Thymus (tissue), 11 donors: ENCODE data around the gene INPPL1. TPM values are rescaled to one million over a fixed set of nuclear protein-coding genes. Genes with fewer than 3 reads are reported as not detected.

Experiments
- DNase-seq, 9 donors: peaks; one replicate each; pipeline ENCODE4 v3.0.0-alpha.2; 2013; ENCODE audit warnings: low spot score in 9 of 9, low read depth in 6 of 9, missing footprints in 1 of 9
- H3K27ac ChIP-seq, 2 donors: one replicate each; pipeline ENCODE4 v1.5.1; 2013; ENCODE audit warnings: control low read depth in 1 of 2, low read depth in 1 of 2, low read length in 1 of 2, mild to moderate bottlenecking in 1 of 2, moderate library complexity in 1 of 2
- H3K27me3 ChIP-seq, 2 donors: one replicate each; pipeline ENCODE4 v1.5.1; 2013; ENCODE audit warnings: low read length in 1 of 2; ENCODE audit not compliant: control insufficient read depth in 2 of 2, insufficient read depth in 1 of 2
- H3K36me3 ChIP-seq, 2 donors: one replicate each; pipeline ENCODE4 v1.5.1; 2013; ENCODE audit warnings: low read length in 1 of 2, mild to moderate bottlenecking in 1 of 2, moderate library complexity in 1 of 2; ENCODE audit not compliant: control insufficient read depth in 2 of 2, insufficient read depth in 2 of 2
- H3K4me1 ChIP-seq, 2 donors: one replicate each; pipeline ENCODE4 v1.5.1; 2013; ENCODE audit warnings: low read length in 2 of 2; ENCODE audit not compliant: control insufficient read depth in 2 of 2, insufficient read depth in 2 of 2
- H3K4me3 ChIP-seq, 2 donors: one replicate each; pipeline ENCODE4 v1.5.1; 2013; ENCODE audit warnings: low read length in 2 of 2, control low read depth in 1 of 2, mild to moderate bottlenecking in 1 of 2
- H3K9me3 ChIP-seq, 2 donors: one replicate each; pipeline ENCODE4 v1.5.1; 2013; ENCODE audit warnings: low read length in 1 of 2, mild to moderate bottlenecking in 1 of 2; ENCODE audit not compliant: control insufficient read depth in 2 of 2, insufficient read depth in 1 of 2
- WGBS: extraction: QIAGEN DNeasy Blood & Tissue Kit; methylation state at CpG from one replicate; pipeline ENCODE4 v1.1.7; 2013; 5-methylcytosine and 5-hydroxymethylcytosine counted together
- polyA plus RNA-seq: library from polyadenylated mRNA; stranded (reverse); fragments of 200-250 nt; gene quantifications from one replicate; pipeline ENCODE4 v1.2.3, GENCODE V29; 2013
- total RNA-seq: library from RNA; stranded (reverse); fragments of 120-200 nt; gene quantifications from one replicate; pipeline ENCODE4 v1.2.4, GENCODE V29; 2013
- donor health status: healthy.

Gene INPPL1
- total and polyA plus RNA-seq, 2 donors: 27.7 to 58.3 TPM

DNA sequence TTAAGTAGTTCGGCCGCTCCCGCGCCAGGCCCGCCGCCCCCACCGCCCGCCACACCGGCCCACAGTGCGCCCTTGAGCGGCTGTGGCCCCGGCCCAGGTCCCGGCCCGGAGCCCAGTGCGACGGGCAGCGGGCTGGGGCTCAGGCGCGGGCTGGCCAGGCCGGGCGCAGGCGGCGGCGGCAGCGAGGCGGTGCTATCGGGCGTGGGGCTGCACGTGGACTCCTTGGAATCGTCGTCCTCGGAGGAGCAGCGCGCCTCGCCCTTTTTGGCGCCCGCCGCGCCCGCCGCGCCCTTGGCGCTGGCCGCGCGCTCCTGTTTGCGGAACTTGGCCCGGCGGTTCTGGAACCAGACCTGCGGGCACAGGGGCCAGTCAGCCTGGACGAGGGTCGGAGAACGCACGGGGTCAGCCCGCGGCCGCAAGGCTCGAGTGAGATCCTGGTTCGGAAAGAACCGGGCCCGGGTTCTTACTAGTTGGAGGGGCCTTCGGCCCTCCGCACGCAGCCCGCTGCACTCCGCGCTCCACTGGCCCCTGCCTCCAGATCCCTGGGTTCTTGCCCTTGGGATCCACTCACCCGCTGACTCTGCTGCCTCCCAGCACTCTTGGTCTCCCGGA is 15.4 kb downstream of the INPPL1 start:
- H3K27ac ChIP-seq: no peak overlapping the region
- peak overlapping the region in 1 of 2 donors; percentile 6 for H3K4me3 ChIP-seq
- DNase-seq: no peak
- peaks cover 24 to 32% of the 10 kb centered on the region in 2 donors for H3K36me3 ChIP-seq
- H3K4me1 ChIP-seq: peaks cover 0 to 17% of the 10 kb centered on the region in 2 donors
- 4% methylated on average over 69 of the region's 69 CpGs for WGBS
- H3K27me3 ChIP-seq: peaks cover 57 to 66% of the 10 kb centered on the region in 2 donors
- peaks cover 7% of the 10 kb centered on the region in 2 donors for H3K9me3 ChIP-seq

DNA sequence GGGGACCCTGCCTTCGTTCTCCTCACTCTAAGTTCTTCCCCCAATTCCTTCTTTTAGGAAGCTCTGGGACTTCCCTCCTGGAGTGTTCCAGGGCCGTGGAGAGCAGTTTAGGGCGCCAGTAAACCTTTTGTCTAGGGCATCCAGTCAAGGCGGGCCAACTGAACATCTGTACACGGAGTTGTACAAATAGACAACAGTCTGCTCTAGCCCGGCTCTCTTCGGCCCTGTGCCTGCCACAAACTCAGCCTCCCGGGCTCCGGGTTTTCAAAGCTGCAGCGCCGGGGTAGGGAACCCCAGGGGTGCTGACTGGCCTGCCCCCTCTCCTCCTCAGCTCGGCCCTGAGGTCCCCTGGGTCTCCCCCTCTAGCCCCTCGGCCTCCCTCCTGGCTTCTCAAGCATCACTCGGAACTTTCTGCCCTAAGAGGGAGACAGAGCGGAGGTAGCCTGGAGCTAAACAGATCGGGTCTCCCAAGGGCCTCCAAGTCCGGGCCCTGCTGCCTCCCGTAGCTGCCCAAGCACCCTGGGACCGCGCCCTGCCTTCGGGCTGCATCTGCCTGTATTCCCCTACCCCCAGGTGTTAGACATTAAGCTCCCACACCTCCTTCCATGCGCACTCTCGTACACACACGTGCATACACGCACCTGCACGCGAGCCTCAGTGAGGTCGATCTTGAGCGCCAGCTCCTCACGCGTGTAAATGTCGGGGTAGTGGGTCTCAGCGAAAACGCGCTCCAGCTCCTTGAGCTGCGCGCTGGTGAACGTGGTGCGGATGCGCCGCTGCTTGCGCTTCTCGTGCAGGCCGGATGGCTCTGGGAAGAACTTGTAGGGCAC is 16.1 kb downstream of the INPPL1 start:
- Histone ChIP-seq H3K27me3 (peaks cover 62 to 73% of the 10 kb centered on the region in 2 donors), H3K9me3 (peaks cover 7% of the 10 kb centered on the region in 2 donors), H3K36me3 (peaks cover 16 to 24% of the 10 kb centered on the region in 2 donors), H3K4me3 (no peak overlapping the region), H3K4me1 (peaks cover 0 to 17% of the 10 kb centered on the region in 2 donors), H3K27ac (no peak overlapping the region)
- WGBS: 6% methylated on average over 44 of the region's 44 CpGs
- no peak for DNase-seq

DNA sequence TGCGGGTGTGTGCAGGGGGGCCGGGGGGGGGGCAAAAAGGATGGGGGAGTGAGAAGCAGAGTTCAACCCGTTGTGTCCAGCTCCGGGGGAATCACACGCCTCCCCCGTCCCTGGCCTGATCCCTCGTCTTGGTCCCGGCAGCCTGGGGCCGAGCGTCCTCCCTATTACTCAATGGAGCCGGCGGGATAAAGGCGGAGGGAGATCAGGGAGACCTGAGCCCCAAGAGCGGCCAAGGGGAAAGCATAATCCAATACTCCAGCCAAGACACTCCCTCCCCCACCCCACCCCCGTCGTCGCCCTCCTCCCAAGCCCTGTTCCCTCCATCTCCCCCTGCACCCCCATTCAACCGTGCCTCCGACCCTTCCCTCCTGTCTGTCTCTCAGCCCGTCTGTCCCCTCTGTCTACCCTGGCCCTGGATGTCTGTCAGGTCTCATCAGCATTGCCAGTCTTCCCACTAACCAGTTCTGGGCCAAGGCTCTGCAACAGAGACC is 16.8 kb downstream of the INPPL1 start:
- Histone ChIP-seq H3K4me1 (peaks cover 0 to 17% of the 10 kb centered on the region in 2 donors), H3K27me3 (peaks cover 63 to 79% of the 10 kb centered on the region in 2 donors), H3K27ac (no peak overlapping the region), H3K4me3 (no peak overlapping the region), H3K9me3 (peaks cover 7% of the 10 kb centered on the region in 2 donors), H3K36me3 (peaks cover 12 to 18% of the 10 kb centered on the region in 2 donors)
- DNase-seq: no peak
- 18% methylated on average over 20 of the region's 20 CpGs for WGBS

DNA sequence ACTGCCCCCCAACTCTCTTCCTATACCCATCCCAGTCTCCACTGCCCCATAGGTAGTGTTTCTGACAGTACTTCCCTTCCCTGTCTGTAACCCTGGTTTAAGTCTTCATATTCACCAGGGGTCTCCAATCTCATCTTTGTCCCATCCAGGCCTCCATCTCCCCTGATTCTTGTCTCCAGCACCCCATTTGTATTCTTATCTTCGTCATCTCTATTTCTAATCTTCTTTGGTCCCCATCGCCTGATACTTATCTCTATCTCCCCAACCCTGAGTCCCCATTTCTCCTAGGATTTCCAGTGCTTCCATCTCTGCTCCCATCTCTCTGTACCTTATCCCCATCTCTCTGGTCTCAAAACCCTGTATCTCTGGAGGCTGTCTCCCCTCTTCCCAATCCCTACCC is 17.6 kb downstream of the INPPL1 start:
- peaks cover 0 to 17% of the 10 kb centered on the region in 2 donors for H3K4me1 ChIP-seq

DNA sequence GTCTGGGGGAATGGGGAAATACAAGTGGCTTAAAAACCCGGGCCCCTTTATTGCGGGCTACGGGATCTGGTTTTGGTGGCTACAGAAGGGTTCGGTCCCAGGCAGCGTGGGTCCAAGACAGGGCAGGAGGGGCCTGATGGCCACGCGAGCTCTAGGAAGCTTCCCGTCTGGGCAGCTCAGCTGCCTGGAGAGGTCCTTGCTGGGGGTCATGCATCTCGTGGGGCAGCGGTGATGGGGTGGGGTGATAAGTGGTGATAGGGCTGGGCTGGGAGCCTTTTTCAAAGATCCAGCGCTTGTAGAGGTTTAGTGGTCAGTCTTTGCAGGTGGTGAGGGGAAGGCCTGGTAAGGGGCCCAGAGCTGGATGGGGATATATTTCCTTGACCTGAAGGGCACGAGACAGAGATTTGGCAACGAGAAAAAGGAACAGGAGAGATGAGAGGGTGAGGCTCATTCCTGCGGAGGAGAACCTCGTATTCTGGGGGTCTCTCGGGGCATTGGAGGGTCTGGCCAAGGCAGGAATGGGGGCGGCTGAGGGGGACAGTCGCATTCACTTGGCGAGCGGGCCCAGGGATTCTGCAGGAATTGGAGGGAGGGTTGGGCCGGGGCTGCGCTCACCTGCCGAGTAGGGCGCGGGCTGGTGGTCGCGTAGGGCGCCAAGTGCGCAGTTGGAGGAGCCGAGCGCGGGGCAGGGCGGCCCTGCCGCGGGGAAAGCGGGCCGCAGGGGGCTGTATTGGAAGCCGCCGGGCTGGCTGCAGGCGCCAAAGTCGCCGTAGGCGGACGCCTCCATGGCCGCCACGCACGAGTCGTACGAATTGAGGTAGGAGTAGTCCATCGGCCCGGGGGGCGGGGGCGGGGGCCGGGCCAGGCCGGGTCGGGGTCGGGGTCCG is 18.8 kb downstream of the INPPL1 start:
- peaks cover 7% of the 10 kb centered on the region in 2 donors for H3K9me3 ChIP-seq
- peaks cover 67 to 99% of the 10 kb centered on the region in 2 donors for H3K27me3 ChIP-seq
- 22% methylated on average over 58 of the region's 58 CpGs for WGBS
- peaks cover 0 to 17% of the 10 kb centered on the region in 2 donors for H3K4me1 ChIP-seq
- peak overlapping the region in 1 of 2 donors; percentile 14 for H3K4me3 ChIP-seq
- peaks cover 0 to under 1% of the 10 kb centered on the region in 2 donors for H3K36me3 ChIP-seq
- DNase-seq: no peak
- H3K27ac ChIP-seq: no peak overlapping the region

More for the DNA sequence above, 17.6 kb downstream of the INPPL1 start:
- H3K27me3 ChIP-seq: peaks cover 68 to 87% of the 10 kb centered on the region in 2 donors
- H3K9me3 ChIP-seq: peaks cover 7% of the 10 kb centered on the region in 2 donors
- H3K4me3 ChIP-seq: no peak overlapping the region
- H3K36me3 ChIP-seq: peaks cover 7 to 11% of the 10 kb centered on the region in 2 donors
- H3K27ac ChIP-seq: no peak overlapping the region
- 93% methylated on average over 2 of the region's 2 CpGs for WGBS
- no peak for DNase-seq

DNA sequence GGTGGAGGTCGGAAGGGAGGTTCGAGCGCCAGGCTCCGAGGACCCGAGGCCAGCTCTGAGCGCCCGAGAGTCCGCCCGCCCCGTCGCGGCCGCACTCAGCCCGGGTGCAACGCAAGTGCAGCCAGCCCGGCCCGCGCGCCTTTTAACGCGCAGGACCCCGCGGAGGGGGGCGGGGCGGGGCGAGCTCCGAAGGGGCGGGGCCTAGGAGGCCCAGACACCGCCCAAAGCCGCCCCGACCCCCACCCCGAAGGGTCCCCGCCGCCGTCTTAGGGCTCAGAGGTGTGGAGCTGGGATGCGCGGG is 19.4 kb downstream of the INPPL1 start, which contains the start of gene PHOX2A:
TSS of gene PHOX2A (minus strand) at position 117 of the 301 bp plus-strand sequence. CDS start 172 bp downstream, outside the sequence.
- peaks cover 61 to 99% of the 10 kb centered on the region in 2 donors for H3K27me3 ChIP-seq
- H3K27ac ChIP-seq: no peak within 1 kb of the TSS
- no peaks in the 10 kb centered on the region for H3K36me3 ChIP-seq
- H3K9me3 ChIP-seq: peaks cover 7% of the 10 kb centered on the region in 2 donors
- DNase-seq: no peak
- H3K4me3 ChIP-seq: peak within 1 kb of the TSS in 1 of 2 donors; percentile 14
- 5% methylated on average over 37 of the region's 37 CpGs for WGBS
- peaks cover 0 to 17% of the 10 kb centered on the region in 2 donors for H3K4me1 ChIP-seq

DNA sequence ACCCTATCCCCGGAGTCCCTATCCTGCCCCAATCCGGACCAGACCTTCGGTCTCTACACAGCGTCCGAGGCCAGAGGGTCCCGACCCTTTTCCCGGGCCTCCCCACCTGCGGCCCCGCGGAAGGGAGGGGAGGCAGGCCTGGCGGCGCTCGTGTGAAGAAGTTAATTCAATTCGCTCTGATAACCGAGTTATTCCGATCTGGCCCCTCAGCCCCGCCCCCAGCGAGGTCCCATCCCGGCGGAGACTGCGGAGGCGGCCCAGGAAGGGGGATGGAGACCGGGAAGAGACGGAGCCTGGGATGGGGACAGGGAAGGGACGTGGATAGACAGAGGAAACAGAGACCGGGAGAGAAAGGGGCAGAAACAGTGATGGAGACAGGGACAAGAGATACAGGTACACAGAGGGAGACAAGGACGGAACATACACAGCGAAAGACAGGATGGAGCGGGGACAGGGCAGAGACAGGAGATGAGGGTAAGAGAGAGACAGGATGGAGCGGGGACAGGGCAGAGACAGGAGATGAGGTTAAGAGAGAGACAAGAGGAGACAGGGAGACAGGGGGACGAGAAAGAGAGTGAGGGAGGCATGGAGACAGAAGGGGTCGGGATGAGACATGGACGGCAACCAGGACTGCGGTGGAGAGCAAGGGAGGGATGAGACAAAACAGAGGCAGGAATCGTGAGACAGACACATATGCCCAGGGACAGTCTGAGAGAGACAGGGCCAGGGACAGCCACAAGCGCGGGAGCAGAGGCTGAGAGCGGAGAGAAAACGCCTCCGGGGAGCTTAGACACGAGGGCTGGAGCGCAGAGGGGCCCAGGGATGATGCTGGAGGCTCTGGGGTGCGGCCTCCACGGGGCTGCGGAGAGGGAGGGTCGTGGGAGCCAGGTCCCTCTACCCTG is 20.0 kb downstream of the INPPL1 start:
- 9% methylated on average over 46 of the region's 46 CpGs for WGBS
- H3K27ac ChIP-seq: no peak overlapping the region
- H3K9me3 ChIP-seq: peaks cover 6 to 7% of the 10 kb centered on the region in 2 donors
- H3K27me3 ChIP-seq: peaks cover 55 to 97% of the 10 kb centered on the region in 2 donors
- DNase-seq: no peak
- H3K4me1 ChIP-seq: peaks cover 0 to 15% of the 10 kb centered on the region in 2 donors
- H3K36me3 ChIP-seq: no peaks in the 10 kb centered on the region
- peak overlapping the region in 1 of 2 donors; percentile 14 for H3K4me3 ChIP-seq

DNA sequence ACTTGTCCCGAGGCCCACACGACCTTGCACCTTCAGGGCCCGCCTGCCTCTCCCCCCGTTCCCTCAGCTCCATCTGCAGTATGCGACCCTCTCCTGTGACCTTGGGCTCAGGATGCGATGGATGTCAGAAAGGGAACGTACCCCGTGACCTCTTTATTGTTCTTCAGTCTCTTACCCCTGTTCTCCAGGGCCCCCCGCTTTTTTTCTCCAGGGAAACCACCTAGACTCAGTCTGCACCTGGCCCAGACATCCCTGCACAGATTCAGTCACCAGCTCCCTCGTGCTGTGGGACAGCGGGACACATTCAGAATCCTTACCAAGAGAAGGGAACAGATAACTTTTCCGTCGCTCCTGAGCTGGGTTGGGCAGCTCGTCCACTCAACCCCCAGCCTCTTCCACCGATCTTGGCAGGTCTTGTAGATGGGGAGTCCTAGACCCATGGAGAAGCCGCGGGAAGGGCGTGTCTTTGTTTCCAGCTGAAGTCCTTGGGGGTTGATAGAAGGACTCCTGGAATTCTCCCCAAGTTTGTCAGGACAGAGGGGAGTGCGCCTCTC is 20.8 kb downstream of the INPPL1 start:
- WGBS: 17% methylated on average over 19 of the region's 19 CpGs
- H3K9me3 ChIP-seq: peaks cover 6 to 7% of the 10 kb centered on the region in 2 donors
- peaks cover 0 to 11% of the 10 kb centered on the region in 2 donors for H3K4me1 ChIP-seq
- no peak overlapping the region for H3K4me3 ChIP-seq
- DNase-seq: no peak
- no peak overlapping the region for H3K27ac ChIP-seq
- no peaks in the 10 kb centered on the region for H3K36me3 ChIP-seq
- peaks cover 48 to 98% of the 10 kb centered on the region in 2 donors for H3K27me3 ChIP-seq
